GM23338 (cell line): ENCODE results near the gene RBBP8. TPM values are rescaled to one million over a fixed set of nuclear protein-coding genes. Genes with fewer than 3 reads are reported as not detected.

Experiments
- ATAC-seq: fragments of 200-7000 bp; cut with Tn5 transposase; 3 replicates; pipeline ENCODE4 v1.9.1; 2020
- DNase-seq: peaks from one replicate; pipeline ENCODE4 v3.0.0-alpha.2; 2015; ENCODE audit warnings: low spot score
- H2AFZ ChIP-seq: fragments of 200-600 bp; sonication (generic); 2 replicates; pipeline ENCODE4 v1.8.0; 2016; ENCODE audit warnings: antibody characterized with exemption, mild to moderate bottlenecking, moderate library complexity
- H3F3A ChIP-seq: fragments of 200-600 bp; sonication (generic); replicated peaks from 2 replicates; pipeline ENCODE4 v1.8.0; 2017; ENCODE audit warnings: antibody characterized with exemption, mixed run types, low read depth
- H3K27ac ChIP-seq: fragments of 200-600 bp; sonication (generic); 2 replicates; pipeline ENCODE4 v1.6.1; 2016; ENCODE audit warnings: low read depth
- H3K27me3 ChIP-seq: fragments of 200-600 bp; sonication (generic); 2 replicates; pipeline ENCODE4 v1.8.0; 2016; ENCODE audit warnings: mild to moderate bottlenecking, mixed run types, moderate library complexity; ENCODE audit not compliant: insufficient read depth
- H3K36me3 ChIP-seq: fragments of 200-600 bp; sonication (generic); 2 replicates; pipeline ENCODE4 v1.8.0; 2016; ENCODE audit warnings: mild to moderate bottlenecking; ENCODE audit not compliant: insufficient read depth
- H3K4me1 ChIP-seq: fragments of 200-600 bp; sonication (generic); 2 replicates; pipeline ENCODE4 v1.8.0; 2016; ENCODE audit warnings: mild to moderate bottlenecking, moderate library complexity; ENCODE audit not compliant: insufficient read depth
- H3K4me2 ChIP-seq: fragments of 200-600 bp; sonication (generic); 2 replicates; pipeline ENCODE4 v1.7.1; 2017; ENCODE audit warnings: mixed run types
- H3K4me3 ChIP-seq: fragments of 200-600 bp; sonication (generic); 2 replicates; pipeline ENCODE4 v1.6.1; 2016; ENCODE audit warnings: mixed run types
- H3K79me2 ChIP-seq: fragments of 200-600 bp; sonication (generic); replicated peaks from 2 replicates; pipeline ENCODE4 v1.8.0; 2017; ENCODE audit warnings: mild to moderate bottlenecking; ENCODE audit not compliant: insufficient read depth
- H3K9me2 ChIP-seq: fragments of 200-600 bp; sonication (generic); 2 replicates; pipeline ENCODE4 v1.8.0; 2017; ENCODE audit not compliant: insufficient read depth
- H4K20me1 ChIP-seq: fragments of 200-600 bp; sonication (generic); replicated peaks from 2 replicates; pipeline ENCODE4 v1.8.0; 2017; ENCODE audit warnings: mild to moderate bottlenecking; ENCODE audit not compliant: insufficient read depth
- H3K27ac Mint-ChIP-seq: 2 replicates; pipeline ENCODE4 v1.8.0; 2020; ENCODE audit warnings: inconsistent platforms, mild to moderate bottlenecking, moderate library complexity, mixed read lengths
- H3K27me3 Mint-ChIP-seq: 3 replicates; pipeline ENCODE4 v1.8.0; 2022; ENCODE audit warnings: low read depth, mild to moderate bottlenecking, moderate library complexity, mixed read lengths, inconsistent platforms; ENCODE audit not compliant: insufficient read depth, poor library complexity
- H3K36me3 Mint-ChIP-seq: 3 replicates; pipeline ENCODE4 v1.8.0; 2021; ENCODE audit warnings: low read depth, mild to moderate bottlenecking, inconsistent platforms, moderate library complexity, mixed read lengths
- H3K4me1 Mint-ChIP-seq: 3 replicates; pipeline ENCODE4 v1.8.0; 2020; ENCODE audit warnings: mild to moderate bottlenecking, inconsistent platforms, mixed read lengths
- H3K4me3 Mint-ChIP-seq: 3 replicates; pipeline ENCODE4 v1.8.0; 2021; ENCODE audit warnings: moderate library complexity, mild to moderate bottlenecking, inconsistent platforms, mixed read lengths
- H3K9me3 Mint-ChIP-seq: 3 replicates; pipeline ENCODE4 v1.8.0; 2020; ENCODE audit warnings: moderate library complexity, mild to moderate bottlenecking, inconsistent platforms, mixed read lengths
- CREB1 ChIP-seq: fragments of 250-450 bp; sonication (Bioruptor Pico); IDR thresholded peaks from 2 replicates; pipeline ENCODE4 v1.5.0; 2020; ENCODE audit warnings: low read depth, mild to moderate bottlenecking, moderate library complexity
- CTCF ChIP-seq, 2 experiments: fragments of 200-600 bp in 1 of 2; sonication (generic) in 1 of 2; conservative IDR thresholded peaks; 2 replicates each; pipeline versions ENCODE4 v1.5.1 to v1.6.1; 2016 to 2017; ENCODE audit warnings: antibody characterized with exemption in 2 of 2, low read depth in 2 of 2, mild to moderate bottlenecking in 2 of 2, moderate library complexity in 1 of 2
- EZH2 ChIP-seq: fragments of 200-600 bp; sonication (generic); IDR thresholded peaks from one replicate; pipeline ENCODE4 v1.8.0; 2017; ENCODE audit warnings: antibody characterized with exemption, mild to moderate bottlenecking, low read depth; ENCODE audit not compliant: unreplicated experiment
- EZH2phosphoT487 ChIP-seq: fragments of 200-600 bp; sonication (generic); IDR thresholded peaks from one replicate; pipeline ENCODE4 v1.8.1; 2018; ENCODE audit warnings: antibody characterized with exemption; ENCODE audit not compliant: unreplicated experiment
- JUNB ChIP-seq: IDR thresholded peaks from one replicate; pipeline ENCODE4 v1.6.1; 2016; ENCODE audit warnings: antibody characterized with exemption; ENCODE audit not compliant: unreplicated experiment
- NANOG ChIP-seq: IDR thresholded peaks from 2 replicates; pipeline ENCODE4 v1.6.1; 2016; ENCODE audit warnings: antibody characterized with exemption, borderline replicate concordance
- POLR2AphosphoS5 ChIP-seq: IDR thresholded peaks from 2 replicates; pipeline ENCODE4 v1.6.1; 2016; ENCODE audit warnings: antibody characterized with exemption, low read depth
- REST ChIP-seq: IDR thresholded peaks from one replicate; pipeline ENCODE4 v1.6.1; 2018; ENCODE audit warnings: antibody characterized with exemption; ENCODE audit not compliant: unreplicated experiment
- STAT1 ChIP-seq: IDR thresholded peaks from one replicate; pipeline ENCODE4 v1.6.1; 2016; ENCODE audit warnings: antibody characterized with exemption; ENCODE audit not compliant: unreplicated experiment
- ZNF114 ChIP-seq: fragments of 250-450 bp; sonication (Bioruptor Pico); IDR thresholded peaks from 2 replicates; pipeline ENCODE4 v1.5.0; 2020; ENCODE audit warnings: mild to moderate bottlenecking, moderate library complexity
- ZNF331 ChIP-seq: fragments of 250-450 bp; sonication (Bioruptor Pico); IDR thresholded peaks from 2 replicates; pipeline ENCODE4 v1.5.0; 2020; ENCODE audit warnings: low read depth, mild to moderate bottlenecking, moderate library complexity
- polyA plus RNA-seq: library from polyadenylated mRNA; unstranded; fragments of >200 nt; fragmentation: Nextera tagmentation; extraction: Ambion mirVana; gene quantifications from 2 replicates; pipeline ENCODE4 v1.2.1, GENCODE V29; 2016
- total RNA-seq: library from RNA; depleted of rRNA; stranded (reverse); fragments of >200 nt; shearing (Covaris generic); gene quantifications from 2 replicates; pipeline ENCODE4 v1.2.3, GENCODE V29; 2014

Gene RBBP8
- total and polyA plus RNA-seq, 2 experiments from 2014 or later = 53.3 to 55.6 TPM

GRCh38 chr18:23043803-23044376, 110.8 kb downstream of the RBBP8 start (continued):
- TF ChIP-seq REST = no peak
- TF ChIP-seq NANOG = no peak
- TF ChIP-seq CTCF (conservative IDR thresholded peaks at IDR 0.05; ENCODE audit: low read depth in 2 of 2) = no peak
- TF ChIP-seq JUNB = no peak

GRCh38 chr18:23049698-23050373, 116.7 kb downstream of the RBBP8 start:
- Mint-ChIP-seq H3K4me3 (no peak overlapping the region), H3K4me1 (peaks cover 10% of the 10 kb centered on the region), H3K36me3 (no peaks in the 10 kb centered on the region), H3K27me3 (peaks cover 2% of the 10 kb centered on the region), H3K9me3 (no peaks in the 10 kb centered on the region), H3K27ac (no peak overlapping the region)
- Histone ChIP-seq H3K27ac (no peak overlapping the region), H2AFZ (no peak overlapping the region), H3K9me2 (no peaks in the 10 kb centered on the region), H3F3A (no peaks in the 10 kb centered on the region), H3K4me1 (no peaks in the 10 kb centered on the region), H3K4me3 (no peak overlapping the region), H3K79me2 (no peaks in the 10 kb centered on the region), H4K20me1 (no peaks in the 10 kb centered on the region), H3K4me2 (no peak overlapping the region), H3K36me3 (no peaks in the 10 kb centered on the region), H3K27me3 (no peaks in the 10 kb centered on the region)
- DNase-seq (no peak), ATAC-seq (no peak)
- TF ChIP-seq NANOG (no peak), STAT1 (no peak), CTCF (conservative IDR thresholded peaks at IDR 0.05; ENCODE audit: low read depth in 2 of 2) (no peak), POLR2AphosphoS5 (no peak), EZH2 (no peak), CREB1 (CRISPR knock-in tag) (no peak), REST (no peak), ZNF331 (CRISPR knock-in tag) (no peak), ZNF114 (CRISPR knock-in tag) (no peak), EZH2phosphoT487 (no peak)
